T47D (cell line): Measurements from ENCODE around the gene GUCA1A.

Source experiments
- DNase-seq, 2 experiments: peaks; one replicate each; pipeline versions ENCODE4 v3.0.0 to v3.0.0-alpha.2; 2011 to 2012; ENCODE audit warnings: low read depth in 1 of 2, low spot score in 1 of 2
- JUND ChIP-seq: IDR thresholded peaks from 2 replicates; pipeline ENCODE4 v1.6.1; 2012; ENCODE audit warnings: low read depth
- in situ Hi-C: cut with HindIII; loops from 2 replicates; pipeline ENCODE4 v1.10.0; 2016; ENCODE audit warnings: low sequenced_read_pairs, low pct_unique_long_range_greater_than_20kb

Gene GUCA1A

GRCh38 chr6:42173101-42173500 lies at the start of gene GUCA1A:
TSS of gene GUCA1A (plus strand) at chr6:42173364. CDS start at chr6:42173614, 250 bp downstream.
- in situ Hi-C loops, result no loop called here
- no peak for DNase-seq
- no peak for TF ChIP-seq JUND

- DNase-seq, result no peak
- TF ChIP-seq JUND, result no peak
- in situ Hi-C loops, result no loop called here
These were observed 49.6 kb upstream of the GUCA1A start for GRCh38 chr6:42123379-42124103.

DNA sequence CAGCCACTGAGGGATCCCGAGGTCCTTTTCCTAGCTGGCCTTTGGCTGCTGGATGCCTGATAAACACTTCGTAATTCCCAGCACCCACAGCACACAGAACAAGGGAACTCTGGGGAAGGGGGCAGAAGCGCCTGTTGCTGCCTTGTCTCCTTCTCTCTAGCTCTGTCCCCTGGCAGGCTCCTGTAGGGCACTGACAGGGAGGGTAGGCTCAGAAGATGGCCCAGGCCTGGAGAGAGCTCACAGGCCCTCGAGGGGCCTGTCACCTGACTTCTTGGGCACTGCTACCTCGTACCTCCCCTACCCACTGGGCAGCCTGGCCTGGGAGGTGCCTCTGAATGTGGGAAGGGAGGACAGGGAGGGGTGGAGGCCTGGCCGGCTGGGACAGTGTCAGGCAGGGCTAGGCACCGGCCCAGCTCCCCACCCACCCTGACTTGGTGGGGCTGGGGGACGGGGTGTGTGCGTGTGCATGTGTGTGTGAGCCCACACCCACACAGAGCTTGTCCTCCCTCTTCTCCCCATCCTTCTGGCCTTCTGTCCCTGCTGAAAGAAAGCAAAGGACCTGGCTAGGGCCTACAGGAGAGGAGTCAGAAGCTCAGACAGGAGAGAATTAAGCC lies 48.8 kb upstream of the GUCA1A start:
- no peak for TF ChIP-seq JUND
- no peak for DNase-seq
- in situ Hi-C loops, result no loop called here

DNA sequence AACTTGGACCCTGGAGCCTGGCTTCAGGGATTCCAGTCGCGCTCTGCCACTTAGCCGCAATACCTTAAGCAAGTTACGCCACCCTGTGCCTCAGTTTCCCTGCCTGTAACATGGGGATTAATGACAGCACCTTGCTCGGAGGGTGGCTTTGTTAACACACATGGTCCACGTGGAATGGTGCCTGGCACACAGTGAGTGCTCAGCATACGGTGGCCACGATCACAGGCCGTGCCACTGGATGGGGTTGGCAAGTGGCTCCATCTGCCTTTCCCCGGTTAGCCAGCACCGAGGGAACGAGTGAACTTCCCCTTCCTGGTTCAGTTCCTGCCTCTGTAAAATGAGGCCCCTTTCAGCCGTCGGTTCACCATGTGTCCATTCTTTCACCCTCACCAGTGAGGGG lies 47.9 kb upstream of the GUCA1A start:
- TF ChIP-seq JUND, result no peak
- no peak for DNase-seq
- in situ Hi-C loops, result no loop called here

DNA sequence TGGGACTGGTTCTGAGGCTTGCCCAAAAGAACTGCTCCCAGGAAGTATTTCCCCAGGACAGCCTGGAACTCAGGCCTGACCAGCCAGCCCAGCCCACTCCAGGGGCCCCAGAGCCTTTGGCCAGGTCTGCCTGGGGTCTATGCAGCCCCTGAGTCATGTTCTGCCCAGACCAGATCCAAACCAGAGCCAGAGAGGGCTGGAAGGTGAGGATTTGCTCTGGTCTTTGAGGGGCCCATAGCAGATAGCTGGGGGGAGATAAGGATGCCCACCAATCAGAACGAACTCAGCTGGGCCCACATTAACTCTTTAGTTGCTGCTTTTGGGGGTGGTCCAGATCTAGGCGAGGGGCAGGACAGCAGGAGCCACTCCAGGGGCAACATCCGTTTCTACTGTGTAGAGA lies 47.5 kb upstream of the GUCA1A start:
- in situ Hi-C loops, result no loop called here
- no peak for TF ChIP-seq JUND
- no peak for DNase-seq

DNA sequence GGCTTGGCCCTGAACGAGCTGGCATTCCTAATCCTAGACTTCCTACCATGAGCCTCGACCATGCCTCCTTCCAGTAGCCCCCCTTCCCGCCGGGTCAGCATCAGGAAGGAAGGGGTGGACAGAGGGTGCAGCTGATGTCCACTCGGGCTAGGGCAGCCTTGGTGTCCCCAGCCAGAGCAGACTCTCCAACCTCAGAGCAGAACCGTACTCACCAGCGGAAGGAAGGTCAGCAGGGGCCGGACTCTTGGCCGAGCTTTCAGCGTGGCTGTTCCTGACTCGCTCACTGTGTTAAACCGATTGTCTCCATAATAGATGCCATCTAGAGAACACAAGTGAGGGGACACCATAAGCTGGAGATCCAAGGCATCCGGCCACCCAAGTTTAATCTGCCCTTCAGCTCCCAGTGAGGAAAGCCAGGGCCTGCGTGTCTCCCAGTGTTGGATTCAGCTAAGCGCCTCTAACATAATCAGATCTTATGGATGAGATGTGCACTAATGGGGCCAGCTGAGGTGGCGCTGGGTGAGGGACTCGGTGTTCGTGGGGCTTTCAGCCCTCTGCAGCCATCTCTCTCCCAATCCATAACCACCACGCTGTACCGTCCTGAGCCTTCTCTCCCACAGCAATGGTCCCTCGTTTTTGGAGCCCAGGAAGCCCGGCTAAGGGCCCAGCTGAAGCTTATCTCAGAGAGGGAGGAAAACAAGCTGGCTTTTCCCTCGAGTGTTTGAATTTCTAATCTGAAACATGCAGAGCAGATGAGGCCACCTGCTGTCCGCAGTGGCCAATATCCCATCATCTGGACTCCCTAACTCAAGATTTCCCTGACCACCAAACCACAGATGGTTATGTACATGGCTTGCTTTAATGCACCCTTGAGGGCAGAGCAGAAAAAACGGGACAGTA lies 44.5 kb upstream of the GUCA1A start:
- DNase-seq, result peak in 1 of 2 experiments; percentile 87
- in situ Hi-C loops, result no loop called here
- TF ChIP-seq JUND, result no peak

DNA sequence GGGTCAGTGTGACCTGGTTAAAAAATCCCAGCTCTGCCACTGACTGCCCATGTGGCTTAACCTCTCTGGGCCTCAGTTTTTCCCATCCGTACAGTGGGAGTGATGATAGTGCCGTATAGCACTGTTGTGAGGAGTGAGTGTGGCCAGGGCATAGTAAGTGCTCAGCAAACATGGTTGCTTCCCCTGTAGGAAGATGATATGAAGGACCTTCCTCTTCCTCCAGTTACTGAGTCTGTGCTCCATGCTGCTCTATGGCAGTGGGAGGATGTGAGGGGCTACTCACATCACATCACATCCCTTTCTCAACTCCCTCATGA lies 43.8 kb upstream of the GUCA1A start:
- TF ChIP-seq JUND, result no peak
- in situ Hi-C loops, result no loop called here
- DNase-seq, result no peak

DNA sequence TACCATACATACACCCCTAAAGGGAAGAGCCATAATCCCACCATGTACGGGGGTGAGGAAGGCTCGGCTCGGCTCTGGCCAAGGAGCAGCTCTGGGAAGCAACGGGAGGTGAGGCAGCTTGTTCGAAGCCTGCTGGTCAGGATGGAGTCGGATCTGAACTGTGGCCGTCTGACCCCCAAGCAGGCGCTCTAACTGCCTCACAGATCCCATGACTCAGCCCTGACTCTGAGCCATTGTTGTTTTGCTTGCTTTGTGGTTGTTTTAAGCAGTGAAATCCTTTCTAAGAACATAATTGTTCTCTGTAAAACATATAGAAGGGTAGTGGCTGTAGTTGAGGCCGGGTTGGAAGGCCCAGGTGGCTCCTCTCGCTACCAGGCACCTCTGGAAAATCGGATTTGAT lies 41.6 kb upstream of the GUCA1A start:
- no peak for DNase-seq
- in situ Hi-C loops, result no loop called here
- TF ChIP-seq JUND, result no peak

DNA sequence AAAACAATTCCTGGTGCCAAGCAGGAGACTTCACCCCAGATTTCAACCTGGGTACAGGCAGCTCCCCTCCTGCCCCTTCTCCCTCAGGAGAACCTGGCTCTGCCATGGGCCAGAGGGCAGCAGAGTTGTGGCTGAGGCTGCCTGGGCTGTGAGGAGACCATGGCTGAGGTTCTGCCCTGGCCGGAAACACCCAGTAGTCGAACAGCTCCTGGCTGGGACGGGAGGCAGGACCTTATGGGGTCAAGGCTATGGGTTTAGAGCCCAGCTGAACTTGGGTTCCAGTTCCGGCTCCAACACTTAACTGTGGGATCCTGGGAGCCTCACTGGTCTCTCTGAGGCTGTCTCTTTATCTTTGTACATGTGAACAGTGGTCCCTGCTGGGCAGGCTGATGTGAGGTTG lies 39.2 kb upstream of the GUCA1A start:
- DNase-seq, result no peak
- TF ChIP-seq JUND, result no peak
- in situ Hi-C loops, result no loop called here

DNA sequence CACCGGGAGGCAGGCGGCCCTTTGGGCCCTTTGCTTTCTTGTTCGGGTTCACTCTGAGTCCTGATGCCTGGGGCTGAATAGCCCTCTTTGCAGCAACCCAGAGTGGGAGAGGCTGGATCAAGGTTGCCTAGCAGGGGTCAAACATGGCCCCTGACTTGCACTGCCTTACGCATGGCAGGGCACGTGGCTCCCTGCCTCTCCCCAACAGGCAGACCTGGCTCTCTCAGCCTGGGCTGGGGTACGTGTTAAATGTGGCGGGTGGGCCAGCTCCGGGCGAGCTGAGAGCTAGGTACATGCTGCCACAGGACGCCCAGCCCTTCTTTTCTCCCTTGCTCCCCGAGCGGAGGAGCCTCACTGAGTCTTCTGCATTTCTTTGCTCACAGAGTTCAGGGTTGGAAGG lies 38.0 kb upstream of the GUCA1A start:
- no peak for DNase-seq
- in situ Hi-C loops, result no loop called here
- TF ChIP-seq JUND, result no peak

DNA sequence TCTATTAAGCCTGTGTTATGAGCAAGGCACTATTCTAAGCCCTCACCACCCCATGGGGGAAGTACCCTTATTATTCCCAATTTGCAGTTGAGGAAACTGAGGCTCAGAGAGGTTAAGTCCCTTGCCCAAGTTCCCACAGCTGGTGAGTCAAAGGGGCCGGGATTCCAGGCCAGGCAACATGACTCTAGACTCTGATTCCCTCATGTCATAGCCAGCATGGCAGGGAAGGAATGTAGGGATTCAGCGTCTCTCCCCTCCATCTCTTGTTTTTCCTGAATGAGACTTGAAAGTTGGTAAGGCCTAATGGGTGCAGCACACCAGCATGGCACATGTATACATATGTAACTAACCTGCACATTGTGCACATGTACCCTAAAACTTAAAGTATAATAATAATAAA lies 37.4 kb upstream of the GUCA1A start:
- in situ Hi-C loops, result no loop called here
- DNase-seq, result no peak
- TF ChIP-seq JUND, result no peak

DNA sequence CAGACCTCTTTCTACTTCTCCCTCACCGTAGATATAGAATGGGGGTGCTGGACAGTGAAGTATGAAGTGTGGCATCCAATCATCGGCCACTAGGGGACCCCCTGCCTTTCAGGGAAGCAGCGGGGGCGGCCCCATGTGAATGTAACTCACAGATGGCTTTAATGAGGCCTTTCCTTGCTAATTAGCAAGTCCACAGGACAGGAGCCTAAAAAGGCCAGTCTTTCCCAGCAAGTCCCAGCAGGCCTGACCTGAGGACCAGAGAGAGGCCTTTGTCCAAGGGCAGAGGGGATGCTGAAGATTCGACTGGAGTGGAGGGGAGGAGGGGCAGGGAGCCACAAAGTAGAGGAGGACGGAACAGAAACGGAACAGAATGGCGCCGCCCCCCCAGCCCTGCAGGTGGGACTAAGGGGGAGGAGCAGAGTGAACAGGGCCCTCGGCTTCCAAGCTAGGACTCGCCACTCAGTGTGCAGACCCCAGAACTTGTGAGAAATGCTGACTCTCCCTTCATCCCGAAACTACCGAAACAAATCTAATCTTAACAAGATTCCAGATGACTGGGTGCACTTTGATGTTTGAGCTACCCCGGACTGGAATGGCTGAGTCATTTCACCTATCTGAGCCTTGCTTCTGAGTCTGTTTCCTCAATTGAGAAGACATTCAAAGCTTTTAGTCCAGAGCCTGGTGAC lies 36.5 kb upstream of the GUCA1A start:
- in situ Hi-C loops, result no loop called here
- TF ChIP-seq JUND, result no peak

More for the DNA sequence above, 36.5 kb upstream of the GUCA1A start:
- DNase-seq, result no peak
